ENCODE measurements around the gene CD247.

DNA sequence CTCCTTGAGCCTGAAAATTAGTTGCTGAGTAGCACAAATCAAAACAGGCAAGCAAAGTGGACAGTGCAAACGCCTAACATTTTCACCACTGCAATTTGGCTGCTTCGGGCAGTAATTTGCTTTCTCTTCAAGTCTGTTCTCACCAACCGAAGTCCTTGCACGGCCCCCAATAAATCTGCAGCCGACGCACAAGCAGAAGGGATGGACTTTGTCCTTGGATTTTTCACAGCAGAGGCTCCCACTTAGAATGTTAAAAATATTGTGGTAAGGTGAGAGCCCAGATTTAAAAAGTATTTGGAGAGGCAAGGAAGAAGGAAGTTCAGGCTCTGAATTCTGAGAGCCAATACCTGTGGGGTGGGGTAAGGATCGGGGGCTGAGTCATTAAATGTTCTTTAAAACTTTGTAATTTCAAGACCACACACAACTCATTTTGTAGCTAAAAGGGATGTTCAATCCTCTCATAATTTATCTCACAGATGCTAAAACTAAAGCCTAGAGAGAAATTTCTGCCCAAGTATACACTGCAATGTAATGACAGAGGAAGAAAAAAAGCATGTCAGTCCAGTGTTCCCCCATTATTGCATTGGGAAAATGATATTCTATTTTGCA lies 6.2 kb downstream of the CD247 start:
- TF ChIP-seq, protein P1, sequence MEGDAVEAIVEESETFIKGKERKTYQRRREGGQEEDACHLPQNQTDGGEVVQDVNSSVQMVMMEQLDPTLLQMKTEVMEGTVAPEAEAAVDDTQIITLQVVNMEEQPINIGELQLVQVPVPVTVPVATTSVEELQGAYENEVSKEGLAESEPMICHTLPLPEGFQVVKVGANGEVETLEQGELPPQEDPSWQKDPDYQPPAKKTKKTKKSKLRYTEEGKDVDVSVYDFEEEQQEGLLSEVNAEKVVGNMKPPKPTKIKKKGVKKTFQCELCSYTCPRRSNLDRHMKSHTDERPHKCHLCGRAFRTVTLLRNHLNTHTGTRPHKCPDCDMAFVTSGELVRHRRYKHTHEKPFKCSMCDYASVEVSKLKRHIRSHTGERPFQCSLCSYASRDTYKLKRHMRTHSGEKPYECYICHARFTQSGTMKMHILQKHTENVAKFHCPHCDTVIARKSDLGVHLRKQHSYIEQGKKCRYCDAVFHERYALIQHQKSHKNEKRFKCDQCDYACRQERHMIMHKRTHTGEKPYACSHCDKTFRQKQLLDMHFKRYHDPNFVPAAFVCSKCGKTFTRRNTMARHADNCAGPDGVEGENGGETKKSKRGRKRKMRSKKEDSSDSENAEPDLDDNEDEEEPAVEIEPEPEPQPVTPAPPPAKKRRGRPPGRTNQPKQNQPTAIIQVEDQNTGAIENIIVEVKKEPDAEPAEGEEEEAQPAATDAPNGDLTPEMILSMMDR (conservative IDR thresholded peaks at IDR 0.05; ENCODE audit: low read depth, low read length): no peak
- TF ChIP-seq EZH2 (IDR thresholded peaks at IDR 0.05; ENCODE audit: borderline replicate concordance, low read depth, low read length, poor library complexity, severe bottlenecking): no peak
